ENCODE data around the gene COBLL1. TPM values are rescaled to one million over a fixed set of nuclear protein-coding genes. Genes with fewer than 3 reads are reported as not detected.
"Not testable (repeated sequence)": the region's sequence is repeated elsewhere in the genome, so short reads cannot be mapped to it uniquely, and the experiment has no call there.

The COBLL1 gene
- total RNA-seq, 2 donors from 2014 or later, result 16.5 to 17.3 TPM

- peak overlapping the region; percentile 71 for H3K4me3 ChIP-seq (ENCODE audit: low read length)
- DNase-seq, result no peak
- Mint-ChIP-seq H3K4me3 (peak overlapping the region; percentile 19), H3K27me3 (ENCODE audit: insufficient read depth) (no peaks in the 10 kb centered on the region), H3K4me1 (peaks cover 27% of the 10 kb centered on the region), H3K9me3 (no peaks in the 10 kb centered on the region), H3K36me3 (ENCODE audit: low read depth) (no peaks in the 10 kb centered on the region), H3K27ac (no peak overlapping the region)
- H3K27me3 ChIP-seq (ENCODE audit: control insufficient read depth, insufficient read depth, low read length, poor library complexity, severe bottlenecking), result no peaks in the 10 kb centered on the region
- H3K4me1 ChIP-seq (ENCODE audit: control insufficient read depth, insufficient read depth, low read length), result peaks cover 3% of the 10 kb centered on the region
- 93 to 97% methylated on average over 5 to 6 of the region's 6 CpGs for WGBS, 2 experiments (ENCODE audit: insufficient coverage in 1 of 2, insufficient read length in 1 of 2)
- H3K36me3 ChIP-seq (ENCODE audit: control insufficient read depth, insufficient read depth, low read length), result no peaks in the 10 kb centered on the region
- TF ChIP-seq CTCF (conservative IDR thresholded peaks at IDR 0.05), result no peak
- H3K9ac ChIP-seq (ENCODE audit: extremely low read depth, low read length, poor library complexity, severe bottlenecking), result no peak overlapping the region
- no peak overlapping the region for H3K27ac ChIP-seq (ENCODE audit: low read depth, low read length)
- H3K9me3 ChIP-seq (ENCODE audit: control insufficient read depth, low read length), result no peaks in the 10 kb centered on the region
Observed at GRCh38 chr2:164710837-164711765, 130.5 kb downstream of the COBLL1 start.

- H3K9me3 Mint-ChIP-seq; DNase-seq; H3K27ac ChIP-seq (ENCODE audit: low read depth, low read length); H3K27ac Mint-ChIP-seq; H3K4me3 ChIP-seq (ENCODE audit: low read length); H3K9ac ChIP-seq (ENCODE audit: extremely low read depth, low read length, poor library complexity, severe bottlenecking); H3K27me3 ChIP-seq (ENCODE audit: control insufficient read depth, insufficient read depth, low read length, poor library complexity, severe bottlenecking); H3K4me3 Mint-ChIP-seq; H3K4me1 ChIP-seq (ENCODE audit: control insufficient read depth, insufficient read depth, low read length); H3K27me3 Mint-ChIP-seq (ENCODE audit: insufficient read depth); H3K36me3 Mint-ChIP-seq (ENCODE audit: low read depth); H3K9me3 ChIP-seq (ENCODE audit: control insufficient read depth, low read length); H3K36me3 ChIP-seq (ENCODE audit: control insufficient read depth, insufficient read depth, low read length): not testable (repeated sequence)
- WGBS, 2 experiments (ENCODE audit: insufficient coverage in 1 of 2, insufficient read length in 1 of 2), result 93 to 95% methylated on average over 6 to 10 of the region's 10 CpGs
- peaks cover 27% of the 10 kb centered on the region for H3K4me1 Mint-ChIP-seq
Observed at GRCh38 chr2:164710252-164710836, 131.3 kb downstream of the COBLL1 start.

GRCh38 chr2:164706522-164706921 is 135.1 kb downstream of the COBLL1 start:
- no peaks in the 10 kb centered on the region for H3K9me3 Mint-ChIP-seq
- no peak overlapping the region for H3K9ac ChIP-seq (ENCODE audit: extremely low read depth, low read length, poor library complexity, severe bottlenecking)
- H3K27me3 ChIP-seq (ENCODE audit: control insufficient read depth, insufficient read depth, low read length, poor library complexity, severe bottlenecking), result no peaks in the 10 kb centered on the region
- H3K36me3 Mint-ChIP-seq (ENCODE audit: low read depth), result peaks cover 6% of the 10 kb centered on the region
- H3K4me1 ChIP-seq (ENCODE audit: control insufficient read depth, insufficient read depth, low read length), result no peaks in the 10 kb centered on the region
- no peak overlapping the region for H3K4me3 ChIP-seq (ENCODE audit: low read length)
- H3K36me3 ChIP-seq (ENCODE audit: control insufficient read depth, insufficient read depth, low read length), result no peaks in the 10 kb centered on the region
- no peak for DNase-seq
- H3K4me3 Mint-ChIP-seq, result no peak overlapping the region
- TF ChIP-seq CTCF (conservative IDR thresholded peaks at IDR 0.05), result no peak
- H3K27ac ChIP-seq (ENCODE audit: low read depth, low read length), result no peak overlapping the region
- H3K27me3 Mint-ChIP-seq (ENCODE audit: insufficient read depth), result no peaks in the 10 kb centered on the region
- no peaks in the 10 kb centered on the region for H3K4me1 Mint-ChIP-seq
- no peak overlapping the region for H3K27ac Mint-ChIP-seq
- no peaks in the 10 kb centered on the region for H3K9me3 ChIP-seq (ENCODE audit: control insufficient read depth, low read length)

Data from endodermal cell (in vitro differentiated cells).